Peyer's patch (tissue), 4 donors: ENCODE measurements around the gene BEST3. TPM values are rescaled to one million over a fixed set of nuclear protein-coding genes. Genes with fewer than 3 reads are reported as not detected.

Experiments used
- DNase-seq, 3 donors: peaks; one replicate each; pipeline ENCODE4 v3.0.0-alpha.2; 2017 to 2019
- H3K27ac ChIP-seq, 4 donors: fragments of 200-600 bp; sonication (generic); one replicate each; pipeline ENCODE4 v1.5.1; 2016 to 2019
- H3K27me3 ChIP-seq, 2 donors: fragments of 200-600 bp; sonication (generic); one replicate each; pipeline ENCODE4 v1.5.1; 2019
- H3K36me3 ChIP-seq, 3 donors: fragments of 200-600 bp; sonication (generic); one replicate each; pipeline ENCODE4 v1.5.1; 2016 to 2019
- H3K4me1 ChIP-seq, 4 donors: fragments of 200-600 bp; sonication (generic); one replicate each; pipeline ENCODE4 v1.5.1; 2016 to 2019
- H3K4me3 ChIP-seq, 4 donors: fragments of 200-600 bp; sonication (generic); 1 replicate in 3 of 4; 2 replicates in 1 of 4; pipeline ENCODE4 v1.5.1; 2016 to 2019; ENCODE audit warnings: mild to moderate bottlenecking in 1 of 4
- H3K9me3 ChIP-seq, 4 donors: fragments of 200-600 bp; sonication (generic); one replicate each; pipeline ENCODE4 v1.5.1; 2016 to 2019; ENCODE audit warnings: mild to moderate bottlenecking in 1 of 4
- POLR2A ChIP-seq, 2 donors: fragments of 450-650 bp; IDR thresholded peaks; one replicate each; pipeline ENCODE4 v1.5.1; 2017; ENCODE audit warnings: antibody characterized with exemption in 2 of 2, mild to moderate bottlenecking in 2 of 2, moderate library complexity in 2 of 2
- total RNA-seq, 4 donors: library from RNA; depleted of rRNA; stranded (reverse); fragments of >200 nt; gene quantifications; one replicate each; pipeline ENCODE4 v1.1.0, GENCODE V29; 2016
- TF ChIP-seq, protein P1 (sequence below), 6 experiments: fragments of 450-650 bp in 4 of 6; fragments of 200-600 bp in 2 of 6; sonication (generic) in 1 of 6; IDR thresholded peaks; one replicate each; pipeline ENCODE4 v1.5.1; 2017 to 2019; ENCODE audit warnings: antibody characterized with exemption in 6 of 6, mild to moderate bottlenecking in 3 of 6, moderate library complexity in 1 of 6

Gene BEST3
- total RNA-seq, 4 donors from 2014 or later = 0.35 TPM; not detected in 3

- no peak for TF ChIP-seq POLR2A (IDR thresholded peaks at IDR 0.05)
- TF ChIP-seq, protein P1, sequence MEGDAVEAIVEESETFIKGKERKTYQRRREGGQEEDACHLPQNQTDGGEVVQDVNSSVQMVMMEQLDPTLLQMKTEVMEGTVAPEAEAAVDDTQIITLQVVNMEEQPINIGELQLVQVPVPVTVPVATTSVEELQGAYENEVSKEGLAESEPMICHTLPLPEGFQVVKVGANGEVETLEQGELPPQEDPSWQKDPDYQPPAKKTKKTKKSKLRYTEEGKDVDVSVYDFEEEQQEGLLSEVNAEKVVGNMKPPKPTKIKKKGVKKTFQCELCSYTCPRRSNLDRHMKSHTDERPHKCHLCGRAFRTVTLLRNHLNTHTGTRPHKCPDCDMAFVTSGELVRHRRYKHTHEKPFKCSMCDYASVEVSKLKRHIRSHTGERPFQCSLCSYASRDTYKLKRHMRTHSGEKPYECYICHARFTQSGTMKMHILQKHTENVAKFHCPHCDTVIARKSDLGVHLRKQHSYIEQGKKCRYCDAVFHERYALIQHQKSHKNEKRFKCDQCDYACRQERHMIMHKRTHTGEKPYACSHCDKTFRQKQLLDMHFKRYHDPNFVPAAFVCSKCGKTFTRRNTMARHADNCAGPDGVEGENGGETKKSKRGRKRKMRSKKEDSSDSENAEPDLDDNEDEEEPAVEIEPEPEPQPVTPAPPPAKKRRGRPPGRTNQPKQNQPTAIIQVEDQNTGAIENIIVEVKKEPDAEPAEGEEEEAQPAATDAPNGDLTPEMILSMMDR (IDR thresholded peaks at IDR 0.05) = peak in 1 of 6 experiments; percentile 13
- Histone ChIP-seq H3K4me1 (no peaks in the 10 kb centered on the region), H3K9me3 (no peaks in the 10 kb centered on the region), H3K27ac (no peak overlapping the region), H3K36me3 (no peaks in the 10 kb centered on the region), H3K4me3 (no peak overlapping the region), H3K27me3 (no peaks in the 10 kb centered on the region)
- no peak for DNase-seq
Observed at GRCh38 chr12:69633061-69633460, 66.0 kb downstream of the BEST3 start.

DNA sequence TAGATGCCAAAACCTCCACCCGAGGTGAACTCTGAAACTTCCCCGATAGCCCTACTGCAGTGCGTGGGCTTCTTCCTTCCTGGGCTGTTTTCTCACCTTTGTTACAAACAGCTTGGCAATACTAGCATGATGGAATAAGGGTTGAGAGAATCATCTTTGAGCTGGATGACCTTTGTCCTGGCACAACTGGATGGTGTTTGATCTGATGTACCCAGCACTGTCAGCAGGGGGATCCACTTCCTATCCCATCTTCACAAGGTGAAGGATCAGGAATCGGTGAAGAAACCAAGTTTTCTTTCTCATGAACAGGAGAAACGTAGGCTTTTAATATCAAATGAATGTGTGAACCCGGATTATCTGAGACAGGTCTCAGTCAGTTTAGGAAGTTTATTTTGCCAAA, 68.9 kb downstream of the BEST3 start:
- no peak for DNase-seq

GRCh38 chr12:69627501-69627900, 71.6 kb downstream of the BEST3 start:
- no peaks in the 10 kb centered on the region for H3K27me3 ChIP-seq
- no peaks in the 10 kb centered on the region for H3K9me3 ChIP-seq
- no peak overlapping the region for H3K4me3 ChIP-seq
- DNase-seq = no peak
- H3K36me3 ChIP-seq = no peaks in the 10 kb centered on the region
- no peak overlapping the region for H3K27ac ChIP-seq
- TF ChIP-seq POLR2A (IDR thresholded peaks at IDR 0.05) = no peak
- no peaks in the 10 kb centered on the region for H3K4me1 ChIP-seq

More for the DNA sequence above, 68.9 kb downstream of the BEST3 start:
- Histone ChIP-seq H3K9me3 (no peaks in the 10 kb centered on the region), H3K36me3 (no peaks in the 10 kb centered on the region), H3K27ac (no peak overlapping the region), H3K27me3 (no peaks in the 10 kb centered on the region), H3K4me1 (no peaks in the 10 kb centered on the region), H3K4me3 (no peak overlapping the region)
- TF ChIP-seq POLR2A (IDR thresholded peaks at IDR 0.05) = no peak
- TF ChIP-seq, protein P1 (IDR thresholded peaks at IDR 0.05) = no peak

GRCh38 chr12:69623970-69624369, 75.1 kb downstream of the BEST3 start:
- H3K27me3 ChIP-seq = no peaks in the 10 kb centered on the region
- DNase-seq = no peak
- no peaks in the 10 kb centered on the region for H3K9me3 ChIP-seq
- H3K27ac ChIP-seq = no peak overlapping the region
- TF ChIP-seq, protein P1 (IDR thresholded peaks at IDR 0.05) = no peak
- no peak for TF ChIP-seq POLR2A (IDR thresholded peaks at IDR 0.05)
- H3K4me1 ChIP-seq = no peaks in the 10 kb centered on the region
- no peaks in the 10 kb centered on the region for H3K36me3 ChIP-seq
- no peak overlapping the region for H3K4me3 ChIP-seq

GRCh38 chr12:69621551-69621950, 77.6 kb downstream of the BEST3 start:
- Histone ChIP-seq H3K27ac (no peak overlapping the region), H3K4me3 (no peak overlapping the region), H3K9me3 (no peaks in the 10 kb centered on the region), H3K27me3 (no peaks in the 10 kb centered on the region), H3K4me1 (no peaks in the 10 kb centered on the region), H3K36me3 (no peaks in the 10 kb centered on the region)
- no peak for DNase-seq
- no peak for TF ChIP-seq POLR2A (IDR thresholded peaks at IDR 0.05)
- TF ChIP-seq, protein P1 (IDR thresholded peaks at IDR 0.05) = no peak

- H3K36me3 ChIP-seq = no peaks in the 10 kb centered on the region
- H3K4me1 ChIP-seq = no peaks in the 10 kb centered on the region
- no peak overlapping the region for H3K4me3 ChIP-seq
- no peaks in the 10 kb centered on the region for H3K27me3 ChIP-seq
- TF ChIP-seq, protein P1 (IDR thresholded peaks at IDR 0.05) = no peak
- TF ChIP-seq POLR2A (IDR thresholded peaks at IDR 0.05) = no peak
- no peak overlapping the region for H3K27ac ChIP-seq
- DNase-seq = no peak
- no peaks in the 10 kb centered on the region for H3K9me3 ChIP-seq
Observed at GRCh38 chr12:69620921-69621320, 78.2 kb downstream of the BEST3 start.
